Mononuclear cell (primary cell): ENCODE measurements around the gene OR2L2. TPM values are rescaled to one million over a fixed set of nuclear protein-coding genes. Genes with fewer than 3 reads are reported as not detected.

Experiments used
- total RNA-seq: library from RNA; depleted of rRNA; stranded (reverse); fragments of >200 nt; gene quantifications from one replicate; pipeline ENCODE4 v1.2.3, GENCODE V29; 2012

Gene OR2L2
- total RNA-seq, 1 donor = under 0.01 TPM

Other genes starting within 250 kb of the OR2L2 start
- gene OR14A16, start 206.0 kb upstream of the OR2L2 start, total RNA-seq = not detected
- gene OR11L1, start 188.2 kb upstream of the OR2L2 start, total RNA-seq = not detected
- gene TRIM58, start 172.9 kb upstream of the OR2L2 start, total RNA-seq = 15.2 TPM
- gene OR2W3, start 134.5 kb upstream of the OR2L2 start, total RNA-seq = 1.2 TPM
- gene OR2T8, start 109.8 kb upstream of the OR2L2 start, total RNA-seq = 0.10 TPM
- gene OR2AJ1, start 105.2 kb upstream of the OR2L2 start, total RNA-seq = not detected
- gene OR2L8, start 81.2 kb upstream of the OR2L2 start, total RNA-seq = 0.31 TPM
- gene OR2AK2, start 64.8 kb upstream of the OR2L2 start, total RNA-seq = 0.10 TPM
- gene OR2L5, start 16.4 kb upstream of the OR2L2 start, total RNA-seq = not detected
- gene OR2L3, start 16.8 kb downstream of the OR2L2 start, total RNA-seq = not detected
- gene OR2L13, start 65.1 kb downstream of the OR2L2 start, total RNA-seq = 0.21 TPM
- gene OR2M5, start 115.1 kb downstream of the OR2L2 start, total RNA-seq = not detected
- 0.10 TPM for gene OR2M2, start 144.8 kb downstream of the OR2L2 start, total RNA-seq
- not detected for gene OR2M3, start 167.2 kb downstream of the OR2L2 start, total RNA-seq
- not detected for gene OR2M4, start 201.3 kb downstream of the OR2L2 start, total RNA-seq
- gene OR2T33, start 247.9 kb downstream of the OR2L2 start, total RNA-seq = not detected